HepG2 (cell line): ENCODE measurements around the gene SLC25A36. TPM values are rescaled to one million over a fixed set of nuclear protein-coding genes. Genes with fewer than 3 reads are reported as not detected.

Experiments used
- ATAC-seq: fragments of 200-7000 bp; cut with Tn5 transposase; 3 replicates; pipeline ENCODE4 v1.9.1; 2020; ENCODE audit warnings: mild to moderate bottlenecking, moderate library complexity
- BruUV-seq: library from RNA; stranded (reverse); fragments of 400-500 nt; replicated peaks from 2 replicates; lab custom pipeline; 2021; lab: Mats Ljungman, UMichigan
- CTCF ChIA-PET: fragments of 300-600 bp; formaldehyde crosslinking; extraction: SDS; loops from one replicate; lab custom pipeline; 2021; ENCODE audit warnings: low total read pairs, inconsistent platforms, low intra/inter-chr PET ratio; lab: Yijun Ruan, JAX
- POLR2A ChIA-PET: fragments of 350-600 bp; sonication (Branson Sonifier 250); formaldehyde crosslinking; loops from one replicate; lab custom pipeline; 2020; ENCODE audit warnings: antibody characterized with exemption, inconsistent platforms; lab: Yijun Ruan, JAX
- DNase-seq: peaks from one replicate; pipeline ENCODE4 v3.0.0-alpha.2; 2015; ENCODE audit warnings: low spot score
- FAIRE-seq: peaks from 3 replicates; lab custom pipeline; 2011; peaks lifted over from hg19 to GRCh38; lab: Jason Lieb, UNC
- H2AFZ ChIP-seq: one replicate; pipeline ENCODE4 v1.6.1; 2011; ENCODE audit warnings: low read length, inconsistent platforms
- H3K27ac ChIP-seq: fragments of 300-600 bp; 3 replicates; pipeline ENCODE4 v1.8.0; 2011; ENCODE audit warnings: mixed run types, mild to moderate bottlenecking, mixed read lengths, low read length, inconsistent platforms; ENCODE audit not compliant: insufficient read depth; ENCODE audit errors: extremely low read length
- H3K27me3 ChIP-seq, 2 experiments: fragments of 200-600 bp in 1 of 2; 2 replicates in 1 of 2; 3 replicates in 1 of 2; pipeline versions ENCODE4 v1.6.0 to v1.8.0; 2011; ENCODE audit warnings: low read length in 2 of 2, mild to moderate bottlenecking in 2 of 2, moderate library complexity in 2 of 2, inconsistent platforms in 1 of 2; ENCODE audit not compliant: insufficient read depth in 2 of 2, control insufficient read depth in 1 of 2
- H3K36me3 ChIP-seq, 2 experiments: fragments of 200-600 bp in 1 of 2; replicated peaks in 1 of 2; 2 replicates in 1 of 2; 3 replicates in 1 of 2; pipeline versions ENCODE4 v1.5.1 to v1.8.0; 2011; ENCODE audit warnings: low read length in 2 of 2, inconsistent platforms in 1 of 2; ENCODE audit not compliant: insufficient read depth in 2 of 2, control insufficient read depth in 1 of 2
- H3K4me1 ChIP-seq: 2 replicates; pipeline ENCODE4 v1.5.1; 2012; ENCODE audit warnings: low read length, inconsistent platforms; ENCODE audit not compliant: insufficient read depth
- H3K4me2 ChIP-seq: 2 replicates; pipeline ENCODE4 v1.6.0; 2011; ENCODE audit warnings: low read depth, low read length, inconsistent platforms
- H3K4me3 ChIP-seq, 3 experiments: fragments of 200-600 bp in 1 of 3; sonication (generic), shearing (Covaris generic) in 1 of 3; replicated peaks in 1 of 3; 2 replicates each; pipeline ENCODE4 v1.5.1; 2011 to 2016; ENCODE audit warnings: low read length in 3 of 3, inconsistent platforms in 2 of 3, low read depth in 2 of 3, mild to moderate bottlenecking in 2 of 3, control low read depth in 1 of 3, mixed read lengths in 1 of 3; ENCODE audit not compliant: insufficient read depth in 1 of 3
- H3K79me2 ChIP-seq: one replicate; pipeline ENCODE4 v1.6.1; 2011; ENCODE audit warnings: low read length, inconsistent platforms; ENCODE audit not compliant: insufficient read depth
- H3K9ac ChIP-seq: 2 replicates; pipeline ENCODE4 v1.6.0; 2011; ENCODE audit warnings: mild to moderate bottlenecking, low read depth, low read length, inconsistent platforms; ENCODE audit not compliant: insufficient read depth
- H3K9me3 ChIP-seq: 2 replicates; pipeline ENCODE4 v1.5.1; 2012; ENCODE audit warnings: mild to moderate bottlenecking, low read length
- H4K20me1 ChIP-seq: 2 replicates; pipeline ENCODE4 v1.6.0; 2011; ENCODE audit warnings: inconsistent platforms, mild to moderate bottlenecking, low read length, moderate library complexity; ENCODE audit not compliant: insufficient read depth
- ATF7 ChIP-seq, 2 experiments: fragments of 450-650 bp in 1 of 2; sonication (generic) in 1 of 2; formaldehyde crosslinking in 1 of 2; IDR thresholded peaks; 2 replicates each; pipeline versions ENCODE4 v1.4.0 to v1.6.1; 2016 to 2020; ENCODE audit warnings: antibody characterized with exemption in 1 of 2, mild to moderate bottlenecking in 1 of 2, missing genetic modification reagents in 1 of 2
- ELF4 ChIP-seq: sonication (generic); formaldehyde crosslinking; IDR thresholded peaks from 2 replicates; pipeline ENCODE4 v1.5.0; 2020; ENCODE audit warnings: missing genetic modification reagents, mild to moderate bottlenecking, moderate library complexity, borderline replicate concordance
- HNRNPK ChIP-seq: fragments of 200-400 bp; formaldehyde crosslinking; IDR thresholded peaks from 2 replicates; pipeline ENCODE4 v1.6.1; 2018; ENCODE audit warnings: low read length, low read depth, moderate library complexity, mild to moderate bottlenecking; ENCODE audit not compliant: poor library complexity, severe bottlenecking
- MAFK ChIP-seq, 2 experiments: IDR thresholded peaks in 1 of 2; conservative IDR thresholded peaks in 1 of 2; 2 replicates each; pipeline ENCODE4 v1.6.1; 2011; ENCODE audit warnings: improper control_type of control experiment in 2 of 2, low read length in 2 of 2
- SAFB2 ChIP-seq: sonication (generic); formaldehyde crosslinking; IDR thresholded peaks from 2 replicates; pipeline ENCODE4 v1.5.1; 2020; ENCODE audit warnings: missing genetic modification reagents, low read depth, mild to moderate bottlenecking, borderline replicate concordance
- ZNF30 ChIP-seq: sonication (generic); formaldehyde crosslinking; IDR thresholded peaks from 2 replicates; pipeline ENCODE4 v1.5.0; 2020; ENCODE audit warnings: mild to moderate bottlenecking, missing genetic modification reagents
- WGBS: methylation state at CpG from one replicate; pipeline ENCODE4 v1.1.6; 2017; ENCODE audit warnings: low lambda C conversion rate; 5-methylcytosine and 5-hydroxymethylcytosine counted together
- in situ Hi-C: cut with HindIII; loops from 2 replicates; pipeline ENCODE4 v1.10.0; 2017; ENCODE audit warnings: low pct_unique_long_range_greater_than_20kb; ENCODE audit not compliant: extremely low pct_ligation_motif_present
- intact Hi-C: fragments of 100-400 bp; cut with micrococcal nuclease; formaldehyde crosslinking; loops from one replicate; pipeline ENCODE4 v1.10.0; 2022; ENCODE audit not compliant: unreplicated experiment
- polyA plus RNA-seq, 8 experiments: library from polyadenylated mRNA; depleted of rRNA in 3 of 8; stranded (reverse) in 7 of 8; unstranded in 1 of 8; fragments of >200 nt; fragmentation: Illumina TruSeq in 4 of 8; extraction: Trizol in 4 of 8; gene quantifications; 2 replicates each; pipeline versions ENCODE4 v1.2.1 to v1.2.3, GENCODE V29; 2011 to 2016; ENCODE audit warnings: low read depth in 4 of 8, missing spikeins in 1 of 8, mixed read lengths in 1 of 8; ENCODE audit not compliant: insufficient read depth in 1 of 8
- total RNA-seq, 5 experiments: library from RNA; depleted of rRNA; stranded (reverse); fragments of >200 nt; fragmentation: Illumina TruSeq; extraction: Trizol; gene quantifications; 2 replicates each; pipeline ENCODE4 v1.2.3, GENCODE V29; 2016; ENCODE audit warnings: low read depth in 1 of 5
- TF ChIP-seq, protein P1 (sequence below), 2 experiments: sonication (generic) in 1 of 2; formaldehyde crosslinking in 1 of 2; IDR thresholded peaks; 2 replicates each; pipeline versions ENCODE4 v1.5.1 to v1.6.1; 2011 to 2020; ENCODE audit warnings: borderline replicate concordance in 1 of 2, low read depth in 1 of 2, low read length in 1 of 2, mild to moderate bottlenecking in 1 of 2, missing genetic modification reagents in 1 of 2, moderate library complexity in 1 of 2

Gene SLC25A36
- total and polyA plus RNA-seq, 2 of the 13 experiments (the other 11 are each of a cell fraction or from before 2014, with no cell fraction given) = 30.6 to 85.6 TPM

GRCh38 chr3:140974900-140975299 lies 33.3 kb downstream of the SLC25A36 start:
- H3K27ac ChIP-seq = no peak overlapping the region
- ATAC-seq = no peak
- TF ChIP-seq ATF7 (IDR thresholded peaks at IDR 0.05) (peak; percentile 50), ATF7 (CRISPR knock-in tag; IDR thresholded peaks at IDR 0.05) (no peak), ELF4 (no peak), MAFK (conservative IDR thresholded peaks at IDR 0.05 in 1 of 2, IDR thresholded peaks at IDR 0.05 in 1 of 2; ENCODE audit: low read length in 2 of 2) (peak; percentile 24 to 33; a peak in 1 of 4 replicates)
- H3K36me3 ChIP-seq = peaks cover 10 to 47% of the 10 kb centered on the region in 2 experiments
- no peak overlapping the region for H3K9ac ChIP-seq
- CTCF ChIA-PET = no interaction called here
- no peak overlapping the region for H3K4me2 ChIP-seq
- H4K20me1 ChIP-seq = peaks cover 8% of the 10 kb centered on the region; the same call in 1 of the 2 replicates
- no peaks in the 10 kb centered on the region for H3K27me3 ChIP-seq
- no peak for FAIRE-seq
- no peaks in the 10 kb centered on the region for H3K9me3 ChIP-seq
- no peak overlapping the region for H2AFZ ChIP-seq
- POLR2A ChIA-PET = interaction anchor here (0.6 kb wide), 1 partner anchor 257 kb away, joined by 3 read pairs; no protein-coding TSS in a partner anchor
- no peak for DNase-seq
- peaks cover 12% of the 10 kb centered on the region; the same call in 1 of the 2 replicates for H3K4me1 ChIP-seq
- intact Hi-C loops = no loop called here
- in situ Hi-C loops = loop anchor here (10.0 kb wide), 1 partner anchor 50 kb away; no protein-coding TSS in a partner anchor
- no peaks in the 10 kb centered on the region for H3K79me2 ChIP-seq
- BruUV-seq = no TSS peak
- H3K4me3 ChIP-seq = no peak overlapping the region

GRCh38 chr3:140980663-140981062 lies 39.0 kb downstream of the SLC25A36 start:
- CTCF ChIA-PET = no interaction called here

More at GRCh38 chr3:140980663-140981062, 39.0 kb downstream of the SLC25A36 start:
- no peak for ATAC-seq
- POLR2A ChIA-PET = no interaction called here
- H3K9ac ChIP-seq = no peak overlapping the region
- no peak overlapping the region for H2AFZ ChIP-seq
- H4K20me1 ChIP-seq = no peaks in the 10 kb centered on the region
- no peaks in the 10 kb centered on the region for H3K9me3 ChIP-seq
- WGBS = 85% methylated on average over 4 of the region's 4 CpGs
- H3K4me1 ChIP-seq = no peaks in the 10 kb centered on the region
- H3K27me3 ChIP-seq = no peaks in the 10 kb centered on the region
- no peak overlapping the region for H3K4me3 ChIP-seq
- TF ChIP-seq HNRNPK = peak; percentile 5
- TF ChIP-seq, protein P1, sequence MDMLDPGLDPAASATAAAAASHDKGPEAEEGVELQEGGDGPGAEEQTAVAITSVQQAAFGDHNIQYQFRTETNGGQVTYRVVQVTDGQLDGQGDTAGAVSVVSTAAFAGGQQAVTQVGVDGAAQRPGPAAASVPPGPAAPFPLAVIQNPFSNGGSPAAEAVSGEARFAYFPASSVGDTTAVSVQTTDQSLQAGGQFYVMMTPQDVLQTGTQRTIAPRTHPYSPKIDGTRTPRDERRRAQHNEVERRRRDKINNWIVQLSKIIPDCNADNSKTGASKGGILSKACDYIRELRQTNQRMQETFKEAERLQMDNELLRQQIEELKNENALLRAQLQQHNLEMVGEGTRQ (IDR thresholded peaks at IDR 0.05; ENCODE audit: low read depth, low read length) = no peak
- TF ChIP-seq, protein P1 (CRISPR knock-in tag; IDR thresholded peaks at IDR 0.05; ENCODE audit: borderline replicate concordance) = no peak
- no peak for TF ChIP-seq ZNF30 (CRISPR knock-in tag)
- TF ChIP-seq SAFB2 (CRISPR knock-in tag) = no peak
- TF ChIP-seq, all 625 proteins: peak for 1
- no peak for FAIRE-seq
- Histone ChIP-seq H3K27ac (no peak overlapping the region), H3K36me3 (peaks cover 4 to 15% of the 10 kb centered on the region in 2 experiments), H3K4me2 (no peak overlapping the region), H3K79me2 (no peaks in the 10 kb centered on the region)
- no peak for DNase-seq
- intact Hi-C loops = no loop called here
- BruUV-seq = no TSS peak
- in situ Hi-C loops = no loop called here
